ENCODE results near the gene SUGCT.

The SUGCT gene

GRCh38 chr7:40175725-40176510 lies 41.1 kb downstream of the SUGCT start:
- no peak overlapping the region for H3K27ac ChIP-seq
- TF ChIP-seq ZFX (IDR thresholded peaks at IDR 0.05), result no peak
- no peak for TF ChIP-seq CTCF (conservative IDR thresholded peaks at IDR 0.05)

DNA sequence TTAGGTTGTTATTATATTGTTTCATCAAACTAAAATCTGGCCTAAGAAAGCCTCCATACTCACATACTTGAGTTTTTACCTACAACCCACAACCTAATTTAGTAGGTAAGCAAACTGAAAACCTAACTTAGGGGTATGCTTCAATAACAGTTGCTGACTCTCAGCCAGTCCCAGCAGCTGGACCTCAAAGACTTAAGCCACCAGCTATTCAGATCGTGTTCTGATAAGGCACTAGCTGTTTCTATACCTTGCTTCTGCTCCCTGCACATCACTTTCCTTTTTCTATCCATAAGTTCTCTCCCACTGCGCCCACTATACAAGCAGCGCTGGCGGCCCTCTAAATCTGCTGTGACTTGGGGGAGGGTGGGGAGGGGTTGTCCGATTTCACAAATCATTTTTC lies 42.3 kb downstream of the SUGCT start:
- no peak for TF ChIP-seq CTCF (conservative IDR thresholded peaks at IDR 0.05)
- no peak for TF ChIP-seq ZFX (IDR thresholded peaks at IDR 0.05)
- H3K27ac ChIP-seq, result no peak overlapping the region

- no peak for TF ChIP-seq ZFX (IDR thresholded peaks at IDR 0.05)
- H3K27ac ChIP-seq, result no peak overlapping the region
Measured at GRCh38 chr7:40182452-40182851, 47.6 kb downstream of the SUGCT start.

- no peak overlapping the region for H3K27ac ChIP-seq
- TF ChIP-seq CTCF (conservative IDR thresholded peaks at IDR 0.05), result 0 out of 2 replicates have a peak, but pooled peaks have one; percentile 10
- no peak for TF ChIP-seq ZFX (IDR thresholded peaks at IDR 0.05)
Measured at GRCh38 chr7:40186586-40186985, 51.8 kb downstream of the SUGCT start.

- no peak for TF ChIP-seq ZFX (IDR thresholded peaks at IDR 0.05)
- no peak for TF ChIP-seq CTCF (conservative IDR thresholded peaks at IDR 0.05)
- H3K27ac ChIP-seq, result no peak overlapping the region
Measured at GRCh38 chr7:40192036-40192435, 57.2 kb downstream of the SUGCT start.

GRCh38 chr7:40194745-40195144 lies 59.9 kb downstream of the SUGCT start:
- TF ChIP-seq ZFX (IDR thresholded peaks at IDR 0.05) (no peak), CTCF (conservative IDR thresholded peaks at IDR 0.05) (no peak)
- H3K27ac ChIP-seq, result no peak overlapping the region

DNA sequence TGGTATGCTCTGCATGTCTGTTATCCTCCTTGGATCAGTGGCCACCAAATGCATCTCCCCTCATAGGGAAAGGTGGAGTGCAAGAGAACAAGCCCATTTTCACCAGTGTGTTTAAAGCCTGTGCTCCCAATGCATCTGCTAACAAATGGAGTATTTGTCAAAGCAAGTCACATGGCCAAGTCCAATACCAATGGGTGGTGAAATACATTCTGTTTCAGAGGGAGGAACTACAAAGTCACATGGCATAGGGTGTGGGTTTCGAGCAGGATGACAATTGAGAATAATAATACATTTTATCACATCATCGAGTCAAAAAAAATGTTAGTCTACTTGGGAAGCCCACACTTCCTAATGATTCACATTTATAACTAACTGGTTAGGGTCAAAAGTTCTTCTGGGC lies 62.7 kb downstream of the SUGCT start:
- no peak for TF ChIP-seq CTCF (conservative IDR thresholded peaks at IDR 0.05)
- no peak for TF ChIP-seq ZFX (IDR thresholded peaks at IDR 0.05)
- no peak overlapping the region for H3K27ac ChIP-seq

Measured in C4-2B (cell line).